Mucosa of descending colon (tissue), 3 donors: ENCODE measurements around the gene SYT3. TPM values are rescaled to one million over a fixed set of nuclear protein-coding genes. Genes with fewer than 3 reads are reported as not detected.

Experiments used
- ATAC-seq: fragments of 200-7000 bp; cut with Tn5 transposase; one replicate; pipeline ENCODE4 v1.9.1; 2020; ENCODE audit warnings: mild to moderate bottlenecking, moderate library complexity
- DNase-seq, 3 donors: peaks; one replicate each; pipeline ENCODE4 v3.0.0-alpha.2; 2020
- H3K36me3 ChIP-seq: fragments of 200-600 bp; one replicate; pipeline ENCODE4 v1.8.0; 2021; ENCODE audit warnings: low read depth, mild to moderate bottlenecking
- H3K4me1 ChIP-seq: fragments of 200-600 bp; one replicate; pipeline ENCODE4 v1.8.0; 2021; ENCODE audit warnings: low read depth, mild to moderate bottlenecking
- H3K4me3 ChIP-seq: fragments of 200-600 bp; one replicate; pipeline ENCODE4 v1.8.0; 2021; ENCODE audit warnings: mild to moderate bottlenecking
- H3K9me3 ChIP-seq: fragments of 200-600 bp; one replicate; pipeline ENCODE4 v1.8.0; 2021; ENCODE audit warnings: mild to moderate bottlenecking
- CTCF ChIP-seq: fragments of 200-600 bp; IDR thresholded peaks from one replicate; pipeline ENCODE4 v1.8.0; 2022; ENCODE audit warnings: antibody characterized with exemption, mild to moderate bottlenecking
- intact Hi-C, 2 donors: fragments of 100-400 bp; cut with DNase I in 1 of 2; cut with micrococcal nuclease in 1 of 2; formaldehyde crosslinking; loops; one replicate each; pipeline versions ENCODE4 v1.11.0 to v1.11.1; 2022; cut with DNase I, micrococcal nuclease
- total RNA-seq, 3 donors: library from RNA; stranded (reverse); fragmentation: NEBNext Ultra II Directional in 2 of 3; extraction: Animal tissue kit (Norgen Biotek cat#: 25700) in 2 of 3; gene quantifications; one replicate each; pipeline versions ENCODE4 v1.2.1 to v1.2.4, GENCODE V29; 2021 to 2023
- donor health status: DM: no; HTN: no; CAD: no; lungs with moderate emphysema.
- donor health status: DM: no; HTN: no; CAD: no.
- donor health status: DM: no; HTN: yes; CAD: no.

The SYT3 gene
- total RNA-seq, 3 donors from 2014 or later = 0.14 to 1.2 TPM; not detected in 1

GRCh38 chr19:50640368-50640767 is 687 bp upstream of the SYT3 start:
- intact Hi-C loops = no loop called here
- no peak for TF ChIP-seq CTCF

GRCh38 chr19:50638600-50638999 is 1.1 kb downstream of the SYT3 start:
- intact Hi-C loops = no loop called here
- ATAC-seq (no peak), DNase-seq (no peak)
- no peak for TF ChIP-seq CTCF
- H3K36me3 ChIP-seq = no peaks in the 10 kb centered on the region
- peaks cover 13% of the 10 kb centered on the region for H3K9me3 ChIP-seq
- H3K4me3 ChIP-seq = no peak overlapping the region
- no peaks in the 10 kb centered on the region for H3K4me1 ChIP-seq

More at GRCh38 chr19:50640368-50640767, 687 bp upstream of the SYT3 start:
- DNase-seq (no peak), ATAC-seq (no peak)
- H3K36me3 ChIP-seq = no peaks in the 10 kb centered on the region
- H3K9me3 ChIP-seq = no peaks in the 10 kb centered on the region
- no peaks in the 10 kb centered on the region for H3K4me1 ChIP-seq
- H3K4me3 ChIP-seq = no peak overlapping the region

- TF ChIP-seq CTCF = no peak
- ATAC-seq (no peak), DNase-seq (no peak)
- intact Hi-C loops = no loop called here
- H3K4me3 ChIP-seq = no peak overlapping the region
- no peaks in the 10 kb centered on the region for H3K36me3 ChIP-seq
- H3K9me3 ChIP-seq = peaks cover 20% of the 10 kb centered on the region
- H3K4me1 ChIP-seq = no peaks in the 10 kb centered on the region
Observed at GRCh38 chr19:50636317-50637085, 3.2 kb downstream of the SYT3 start.

- intact Hi-C loops = no loop called here
- H3K4me3 ChIP-seq = no peak overlapping the region
- H3K9me3 ChIP-seq = peaks cover 20% of the 10 kb centered on the region
- DNase-seq (no peak), ATAC-seq (no peak)
- TF ChIP-seq CTCF = no peak
- no peaks in the 10 kb centered on the region for H3K36me3 ChIP-seq
- no peaks in the 10 kb centered on the region for H3K4me1 ChIP-seq
Observed at GRCh38 chr19:50633973-50634372, 5.7 kb downstream of the SYT3 start.

GRCh38 chr19:50633359-50633758 is 6.3 kb downstream of the SYT3 start:
- Histone ChIP-seq H3K9me3 (peaks cover 20% of the 10 kb centered on the region), H3K4me3 (no peak overlapping the region), H3K36me3 (no peaks in the 10 kb centered on the region), H3K4me1 (no peaks in the 10 kb centered on the region)
- ATAC-seq (no peak), DNase-seq (no peak)
- intact Hi-C loops = no loop called here
- TF ChIP-seq CTCF = no peak
